AG04449 (cell line): ENCODE results near the gene MYF5.

Experiments used
- CTCF ChIA-PET: fragments of 350-600 bp; formaldehyde crosslinking; extraction: SDS; loops from one replicate; lab custom pipeline; 2021; ENCODE audit warnings: antibody characterized with exemption; lab: Yijun Ruan, JAX
- POLR2A ChIA-PET: fragments of 400-600, 350-600 bp; formaldehyde crosslinking; extraction: SDS; loops from one replicate; lab custom pipeline; 2020; ENCODE audit warnings: antibody characterized with exemption, inconsistent platforms; lab: Yijun Ruan, JAX
- DNase-seq: peaks from one replicate; pipeline ENCODE4 v3.0.0-alpha.2; 2010; ENCODE audit warnings: low read depth, low spot score
- H3K4me3 ChIP-seq: 2 replicates; pipeline ENCODE4 v1.5.1; 2011; ENCODE audit warnings: low read depth, mild to moderate bottlenecking, control low read depth, low read length
- TF ChIP-seq, protein P1 (sequence below): IDR thresholded peaks from one replicate; pipeline ENCODE4 v1.5.1; 2011; ENCODE audit warnings: mild to moderate bottlenecking, moderate library complexity, low read length, control low read depth, inconsistent platforms; ENCODE audit not compliant: insufficient read depth; ENCODE audit errors: missing control alignments

Gene MYF5

DNA sequence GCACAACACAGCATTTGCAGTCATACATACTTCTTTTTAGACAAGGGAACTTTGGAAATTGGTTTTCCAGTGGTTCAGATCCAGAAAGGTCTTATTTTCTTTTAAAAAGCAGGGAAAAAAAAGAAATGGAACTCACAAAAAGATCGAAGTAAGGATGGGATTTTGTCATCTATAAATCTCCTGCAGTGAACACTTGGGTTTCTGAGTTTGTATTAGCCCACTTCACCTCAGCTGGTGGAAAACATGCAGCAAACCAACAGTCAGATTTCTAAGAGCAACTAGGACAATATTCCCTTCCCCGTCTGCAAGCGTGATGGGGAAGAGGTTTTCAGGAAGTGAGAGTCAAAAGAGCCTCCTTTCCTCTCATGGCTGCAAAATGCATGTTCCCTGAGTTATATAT lies 4.6 kb downstream of the MYF5 start:
- ChIA-PET CTCF (no interaction called here), POLR2A (no interaction called here)
- no peak for DNase-seq
- TF ChIP-seq, protein P1, sequence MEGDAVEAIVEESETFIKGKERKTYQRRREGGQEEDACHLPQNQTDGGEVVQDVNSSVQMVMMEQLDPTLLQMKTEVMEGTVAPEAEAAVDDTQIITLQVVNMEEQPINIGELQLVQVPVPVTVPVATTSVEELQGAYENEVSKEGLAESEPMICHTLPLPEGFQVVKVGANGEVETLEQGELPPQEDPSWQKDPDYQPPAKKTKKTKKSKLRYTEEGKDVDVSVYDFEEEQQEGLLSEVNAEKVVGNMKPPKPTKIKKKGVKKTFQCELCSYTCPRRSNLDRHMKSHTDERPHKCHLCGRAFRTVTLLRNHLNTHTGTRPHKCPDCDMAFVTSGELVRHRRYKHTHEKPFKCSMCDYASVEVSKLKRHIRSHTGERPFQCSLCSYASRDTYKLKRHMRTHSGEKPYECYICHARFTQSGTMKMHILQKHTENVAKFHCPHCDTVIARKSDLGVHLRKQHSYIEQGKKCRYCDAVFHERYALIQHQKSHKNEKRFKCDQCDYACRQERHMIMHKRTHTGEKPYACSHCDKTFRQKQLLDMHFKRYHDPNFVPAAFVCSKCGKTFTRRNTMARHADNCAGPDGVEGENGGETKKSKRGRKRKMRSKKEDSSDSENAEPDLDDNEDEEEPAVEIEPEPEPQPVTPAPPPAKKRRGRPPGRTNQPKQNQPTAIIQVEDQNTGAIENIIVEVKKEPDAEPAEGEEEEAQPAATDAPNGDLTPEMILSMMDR = no peak
- no peak overlapping the region for H3K4me3 ChIP-seq

DNA sequence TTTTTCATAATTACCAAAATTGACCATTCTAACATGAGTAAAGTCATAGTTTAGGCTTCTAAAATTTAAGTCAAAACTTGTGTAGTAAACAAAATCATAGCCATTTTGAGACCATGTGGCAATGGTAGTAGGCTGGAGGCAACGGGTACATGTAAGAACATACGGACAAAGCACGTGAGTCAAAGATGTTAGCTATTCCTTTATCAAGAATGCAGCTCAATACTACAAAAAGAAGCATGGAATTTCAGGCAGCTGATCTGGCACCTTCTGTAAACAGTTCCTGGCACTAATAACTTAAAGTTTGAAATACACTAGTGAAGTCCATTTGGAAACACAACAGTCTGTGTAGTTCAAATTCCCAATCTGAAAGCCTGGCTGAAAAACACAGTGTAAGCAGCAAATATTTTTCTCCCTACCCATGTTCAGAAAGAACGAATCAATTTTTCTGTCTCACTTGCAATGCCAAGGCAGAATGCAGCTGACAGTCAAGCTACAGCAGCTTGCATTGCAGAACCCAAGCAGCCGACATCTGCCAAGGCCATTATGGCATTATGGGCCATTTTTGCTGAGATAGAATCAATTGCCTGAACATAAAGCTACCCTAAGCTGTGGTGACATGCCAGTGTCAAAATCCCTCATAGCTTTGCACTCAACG lies 29.3 kb downstream of the MYF5 start:
- POLR2A ChIA-PET = no interaction called here
- CTCF ChIA-PET = no interaction called here
- DNase-seq = no peak
- TF ChIP-seq, protein P1 = no peak
- no peak overlapping the region for H3K4me3 ChIP-seq

DNA sequence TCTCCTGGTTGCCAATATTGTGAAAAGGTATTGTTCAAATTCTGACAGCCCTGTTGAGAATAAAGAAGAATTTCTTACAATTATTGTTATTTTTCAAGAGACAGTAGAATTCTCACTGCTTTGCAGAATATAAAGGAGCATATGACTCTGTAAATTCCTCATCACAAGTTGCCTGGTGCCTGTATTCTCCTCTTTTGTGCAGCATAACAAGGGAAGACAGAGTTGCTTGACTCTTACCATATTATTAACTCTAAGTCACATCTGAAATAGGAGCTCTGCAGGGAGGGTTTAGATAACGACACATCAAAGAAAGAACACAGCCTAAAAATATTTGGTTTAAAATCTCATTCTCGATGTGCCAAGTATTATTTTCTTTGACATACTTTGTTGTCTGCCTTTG lies 31.1 kb downstream of the MYF5 start:
- DNase-seq = no peak
- ChIA-PET CTCF (no interaction called here), POLR2A (no interaction called here)
- no peak overlapping the region for H3K4me3 ChIP-seq
- TF ChIP-seq, protein P1 = no peak

DNA sequence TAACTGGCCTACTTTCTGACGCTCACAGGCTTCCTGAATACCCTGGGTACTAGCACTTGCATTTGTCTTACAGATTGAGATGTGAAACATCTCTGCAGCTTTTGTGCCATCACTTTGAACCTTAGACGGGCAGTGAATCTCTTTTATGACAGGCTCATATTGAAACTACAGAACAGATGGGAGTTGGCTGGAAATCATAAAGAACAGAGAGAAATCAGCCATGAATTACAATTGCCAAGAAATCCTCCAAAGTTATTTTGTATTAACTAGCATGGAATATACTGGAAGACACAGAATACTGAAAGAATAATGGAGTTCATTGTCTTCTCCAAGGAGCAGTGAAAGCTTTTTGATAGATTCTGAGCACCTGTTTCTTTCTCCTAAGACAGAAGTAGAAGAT lies 32.7 kb downstream of the MYF5 start:
- H3K4me3 ChIP-seq = no peak overlapping the region
- TF ChIP-seq, protein P1 = no peak
- CTCF ChIA-PET = interaction anchor here (1.3 to 2.3 kb wide), 2 partner anchors 9 to 13 kb away, joined by 4 to 7 read pairs; no protein-coding TSS in a partner anchor
- no peak for DNase-seq
- POLR2A ChIA-PET = no interaction called here

DNA sequence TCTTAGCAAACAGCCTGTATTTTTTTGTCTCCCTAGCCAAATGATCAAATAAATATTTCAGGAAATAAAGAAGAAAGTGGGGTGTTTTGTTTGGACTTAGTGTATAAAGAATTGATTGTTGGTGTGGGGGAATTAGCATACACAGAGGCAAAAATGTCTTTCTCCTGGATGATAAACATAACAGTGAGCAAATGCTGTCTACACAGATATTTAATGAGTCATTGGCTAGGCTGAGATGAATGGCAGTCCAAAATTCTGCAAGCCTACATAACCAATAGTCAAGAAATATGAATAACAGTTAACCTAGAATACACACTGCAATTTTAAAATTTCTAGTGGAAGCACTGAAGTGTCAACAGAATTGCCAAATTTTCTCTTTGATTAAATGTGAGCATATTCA lies 35.8 kb downstream of the MYF5 start:
- TF ChIP-seq, protein P1 = no peak
- CTCF ChIA-PET = interaction anchor here (0.8 kb wide), 1 partner anchor 9 kb away, joined by 3 read pairs; no protein-coding TSS in a partner anchor
- H3K4me3 ChIP-seq = no peak overlapping the region
- POLR2A ChIA-PET = no interaction called here
- no peak for DNase-seq

DNA sequence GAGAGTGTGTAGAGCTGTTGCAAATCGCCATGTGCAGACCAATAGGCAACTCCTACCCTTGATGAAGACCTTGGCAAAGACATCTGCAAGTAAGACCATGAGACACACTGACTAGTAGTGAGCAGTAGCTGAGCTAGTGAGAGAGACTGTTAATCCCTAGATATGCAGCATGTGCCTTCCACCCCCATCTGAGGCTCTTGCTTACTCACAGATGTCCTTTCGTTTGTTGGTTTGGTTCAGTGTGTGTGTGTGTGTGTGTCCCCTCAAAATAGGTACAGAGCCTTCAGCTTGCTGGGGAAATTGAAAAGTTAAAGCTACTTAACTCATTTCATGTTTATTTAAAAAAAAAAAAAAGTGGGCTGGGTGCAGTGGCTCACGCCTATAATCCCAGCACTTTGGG lies 37.6 kb downstream of the MYF5 start:
- CTCF ChIA-PET = interaction anchor here (0.8 to 1.1 kb wide), 2 partner anchors 9 kb away, joined by 3 read pairs; no protein-coding TSS in a partner anchor

More for the DNA sequence above, 37.6 kb downstream of the MYF5 start:
- no peak for DNase-seq
- no peak overlapping the region for H3K4me3 ChIP-seq
- POLR2A ChIA-PET = no interaction called here
- TF ChIP-seq, protein P1 = no peak
